H54 (cell line): ENCODE results near the gene ENOSF1.

ENCODE experiments used
- DNase-seq: peaks from one replicate; pipeline ENCODE4 v3.0.0; 2011; ENCODE audit warnings: low spot score, mixed read lengths; ENCODE audit not compliant: insufficient read length
- FAIRE-seq: peaks from 3 replicates; lab custom pipeline; 2011; peaks lifted over from hg19 to GRCh38; lab: Jason Lieb, UNC
- POLR2A ChIP-seq: IDR thresholded peaks from 2 replicates; pipeline ENCODE4 v1.6.1; 2011; ENCODE audit warnings: low read depth, mild to moderate bottlenecking, low read length

ENOSF1 gene

DNA sequence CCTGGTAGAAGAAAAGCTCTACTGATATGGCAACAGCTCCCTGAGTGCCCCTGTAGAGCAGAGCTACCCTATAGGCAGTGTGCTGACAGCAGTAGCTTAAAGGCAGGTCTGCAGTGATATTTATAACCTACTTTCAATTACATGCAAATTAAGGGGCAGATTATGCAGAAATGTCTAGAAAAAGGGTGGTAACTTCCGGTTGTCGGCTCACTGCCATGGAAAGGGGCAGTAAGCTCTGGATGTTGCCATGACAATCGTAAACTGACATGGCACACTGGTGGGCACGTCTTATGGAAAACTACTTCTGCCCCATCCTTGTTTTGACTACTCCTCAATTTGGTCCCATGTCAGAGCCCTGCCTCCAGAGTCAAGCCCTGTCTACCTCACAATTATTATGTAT lies 57.8 kb downstream of the ENOSF1 start:
- DNase-seq, result no peak
- TF ChIP-seq POLR2A, result no peak

GRCh38 chr18:653512-653911 lies 58.9 kb downstream of the ENOSF1 start:
- no peak for TF ChIP-seq POLR2A
- FAIRE-seq (no peak), DNase-seq (no peak)

More for the DNA sequence above, 57.8 kb downstream of the ENOSF1 start:
- FAIRE-seq, result no peak

- no peak for DNase-seq
- FAIRE-seq, result no peak
- TF ChIP-seq POLR2A, result no peak
Measured at GRCh38 chr18:652131-652530, 60.3 kb downstream of the ENOSF1 start.

DNA sequence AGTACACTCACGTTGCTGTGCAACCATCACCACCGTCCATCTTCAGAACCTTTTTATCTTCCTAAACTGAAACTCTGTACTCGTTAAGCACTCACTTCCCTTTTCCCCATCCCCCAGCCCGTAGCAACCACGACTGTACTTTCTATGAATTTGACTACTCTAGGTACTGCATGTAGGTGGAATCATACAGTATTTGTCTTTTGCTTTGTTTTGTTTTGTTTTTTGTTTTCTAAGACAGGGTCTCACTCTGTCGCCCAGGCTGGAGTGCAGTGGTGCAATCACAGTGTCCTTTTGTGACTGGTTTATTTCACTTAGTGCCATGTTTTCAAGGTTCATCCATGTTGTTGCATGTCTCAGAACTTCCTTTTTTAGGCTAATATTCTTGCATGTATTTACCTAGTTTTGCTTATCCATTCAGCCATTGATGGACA lies 62.0 kb downstream of the ENOSF1 start:
- TF ChIP-seq POLR2A, result no peak
- no peak for FAIRE-seq
- no peak for DNase-seq

DNA sequence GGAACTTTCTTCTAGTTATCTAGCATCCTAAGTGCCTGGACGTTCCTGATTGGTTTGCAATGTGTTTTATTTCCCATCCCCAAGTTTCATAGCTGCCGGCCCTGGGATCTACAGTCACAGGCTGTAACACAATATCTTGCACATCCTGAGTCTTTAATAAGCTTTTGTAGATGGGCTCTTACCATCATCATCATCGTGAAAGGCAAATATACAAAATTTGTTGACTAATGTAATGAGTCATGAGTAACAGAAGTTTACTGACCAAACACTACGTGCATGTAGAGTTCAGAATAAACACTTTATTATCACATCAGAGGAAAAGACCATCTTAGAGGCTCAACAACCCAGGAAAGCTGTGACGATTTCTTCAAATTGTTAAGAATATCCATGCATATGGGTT lies 63.1 kb downstream of the ENOSF1 start:
- TF ChIP-seq POLR2A, result no peak
- FAIRE-seq (peak; percentile 38), DNase-seq (no peak)

DNA sequence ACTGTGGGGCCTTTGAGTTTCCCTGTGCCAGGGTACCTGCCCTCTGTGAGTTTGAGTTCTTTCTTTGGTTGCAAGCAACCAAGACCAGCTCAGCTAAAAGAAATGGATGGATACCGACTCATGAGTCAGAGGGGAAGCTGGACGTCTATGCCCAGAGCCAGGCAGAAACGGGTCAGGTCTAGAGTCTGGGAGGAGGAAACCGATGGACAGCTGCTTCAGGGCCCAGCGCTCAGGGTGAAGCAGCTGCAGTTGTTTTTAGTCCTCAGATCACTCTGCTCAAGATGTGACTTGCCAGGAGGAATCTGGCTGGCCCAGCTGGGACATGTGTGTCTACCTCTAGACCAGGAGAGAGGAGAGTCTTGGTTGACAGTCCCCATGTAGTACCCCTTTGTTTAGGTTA lies 65.1 kb downstream of the ENOSF1 start:
- FAIRE-seq, result no peak
- TF ChIP-seq POLR2A, result no peak
- DNase-seq, result no peak

DNA sequence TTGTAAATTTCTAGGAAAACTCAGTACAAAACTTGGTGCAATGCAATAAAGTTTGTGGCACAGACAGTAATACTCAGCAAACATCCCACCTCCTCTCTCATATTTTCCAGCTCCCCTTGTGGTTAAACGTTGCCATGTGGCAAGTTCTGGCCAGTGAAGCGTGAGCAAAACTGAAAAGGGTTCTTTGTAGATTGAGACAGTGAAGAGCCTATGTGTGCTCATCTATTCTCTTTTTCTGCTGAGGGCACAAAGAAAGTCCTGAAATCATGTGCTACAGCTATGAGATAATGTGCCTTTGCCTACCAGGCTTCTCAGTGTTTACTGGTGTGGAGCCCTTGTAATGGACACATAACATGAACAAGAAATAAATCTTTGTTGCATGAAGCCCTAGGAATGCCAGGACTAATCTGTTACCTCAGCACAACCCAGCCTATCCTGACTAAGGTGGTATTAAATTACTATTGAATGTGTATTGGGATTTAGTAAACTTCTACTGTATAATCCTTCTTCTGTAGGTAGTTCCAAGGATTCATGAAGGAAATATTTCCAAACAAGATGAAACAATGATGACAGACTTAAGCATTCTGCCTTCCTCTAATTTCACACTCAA lies 67.9 kb downstream of the ENOSF1 start:
- FAIRE-seq (no peak), DNase-seq (no peak)
- no peak for TF ChIP-seq POLR2A

DNA sequence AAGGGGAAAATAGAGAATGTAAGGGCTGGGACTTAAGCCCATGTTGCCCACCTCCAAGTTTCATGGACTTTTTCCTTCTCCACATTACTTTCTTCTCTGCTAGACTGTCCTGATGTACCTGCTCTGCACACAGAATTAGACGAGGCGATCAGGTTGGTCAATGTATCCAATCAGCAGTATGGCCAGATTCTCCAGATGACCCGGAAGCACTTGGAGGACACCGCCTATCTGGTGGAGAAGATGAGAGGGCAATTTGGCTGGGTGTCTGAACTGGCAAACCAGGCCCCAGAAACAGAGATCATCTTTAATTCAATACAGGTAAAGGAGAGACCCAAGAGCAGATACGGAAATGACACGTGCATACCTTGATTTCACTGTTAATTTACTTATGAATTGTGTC lies 71.2 kb downstream of the ENOSF1 start:
- no peak for FAIRE-seq
- no peak for DNase-seq
- no peak for TF ChIP-seq POLR2A

DNA sequence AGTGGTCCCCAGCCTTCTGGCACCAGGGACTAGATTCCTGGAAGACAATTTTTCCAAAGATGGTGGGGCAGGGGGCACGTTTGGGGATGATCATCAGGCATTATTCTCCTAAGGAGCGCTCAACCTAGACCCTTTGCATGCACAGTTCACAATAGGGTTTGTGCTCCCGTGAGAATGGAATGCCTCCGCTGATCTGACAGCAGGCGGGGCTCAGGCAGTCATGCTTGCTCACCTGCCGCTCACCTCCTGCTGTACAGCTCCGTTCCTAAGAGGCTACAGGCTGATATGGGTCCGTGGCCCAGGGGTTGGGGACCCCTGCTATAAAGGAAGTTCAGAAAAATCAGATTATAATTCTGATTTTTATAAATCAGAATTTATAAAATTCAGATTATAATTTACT lies 77.3 kb downstream of the ENOSF1 start:
- FAIRE-seq (no peak), DNase-seq (no peak)
- TF ChIP-seq POLR2A, result no peak

DNA sequence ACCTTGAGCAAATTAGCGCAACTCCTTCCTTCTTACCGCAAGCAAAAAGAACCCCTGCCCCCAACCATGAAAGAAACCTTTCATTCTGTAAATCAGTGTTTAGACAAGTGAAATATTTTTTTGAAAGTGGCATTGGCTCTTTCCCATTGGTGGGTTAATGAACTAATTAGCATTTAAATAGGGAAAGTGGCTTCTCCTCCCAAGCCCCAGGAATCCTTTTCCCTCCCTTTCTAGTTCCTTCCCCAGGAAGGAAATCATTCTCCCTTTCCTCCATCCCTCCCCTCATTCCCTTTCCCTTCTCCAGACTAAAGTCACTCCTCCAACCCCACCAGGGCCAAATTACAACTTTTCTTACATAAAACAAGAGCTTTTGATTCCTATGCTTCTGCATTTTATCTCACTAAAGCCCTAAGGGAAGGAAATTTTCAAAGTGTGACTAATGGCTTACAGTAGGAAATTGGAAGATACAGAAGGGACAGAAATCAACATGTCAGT lies 77.8 kb downstream of the ENOSF1 start:
- FAIRE-seq (no peak), DNase-seq (no peak)
- no peak for TF ChIP-seq POLR2A

GRCh38 chr18:631560-631959 lies 80.9 kb downstream of the ENOSF1 start:
- no peak for TF ChIP-seq POLR2A
- no peak for FAIRE-seq
- DNase-seq, result no peak

DNA sequence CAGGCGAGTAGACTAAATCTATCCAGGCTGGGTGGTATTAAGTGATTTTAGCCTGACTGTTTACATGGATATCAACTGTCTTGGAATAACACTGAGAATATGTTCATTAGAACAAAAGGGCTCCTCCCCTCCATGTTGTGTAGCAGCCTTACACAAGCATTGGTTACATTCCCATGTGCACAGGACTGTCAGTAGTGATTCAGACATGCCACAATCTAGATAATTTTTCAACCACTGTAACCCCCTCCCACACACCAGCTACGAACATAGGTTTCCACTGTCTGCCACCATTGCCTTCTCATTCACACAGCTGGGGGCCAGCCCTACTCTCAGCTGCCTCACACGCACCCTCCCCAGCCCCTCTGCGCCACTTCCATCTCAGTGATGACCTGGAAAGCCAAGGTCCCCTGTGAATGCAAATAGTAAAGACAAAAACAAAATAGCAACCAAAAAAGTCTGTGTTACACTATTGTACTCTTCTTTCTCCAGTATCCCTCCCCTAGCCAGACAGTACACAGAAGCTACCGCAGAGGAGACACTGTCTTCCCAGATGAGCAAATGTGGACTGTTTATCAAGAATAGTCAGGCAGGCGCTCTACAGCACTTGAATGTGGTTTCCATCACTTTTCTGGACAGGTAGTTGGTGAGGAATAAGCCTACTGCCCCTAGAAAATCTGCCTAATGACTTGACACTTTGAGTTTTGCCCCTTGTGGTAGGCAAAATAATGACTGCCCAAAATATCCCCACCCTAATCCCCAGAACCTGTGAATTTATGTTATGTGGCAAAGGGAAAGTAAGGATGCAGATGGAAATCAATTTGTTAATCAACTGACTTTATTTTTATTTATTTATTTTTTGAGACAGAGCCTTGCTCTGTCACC lies 82.9 kb downstream of the ENOSF1 start:
- DNase-seq (no peak), FAIRE-seq (no peak)
- no peak for TF ChIP-seq POLR2A

- FAIRE-seq, result no peak
- no peak for DNase-seq
- no peak for TF ChIP-seq POLR2A
Measured at GRCh38 chr18:627231-627630, 85.2 kb downstream of the ENOSF1 start.

GRCh38 chr18:623761-624620 lies 88.4 kb downstream of the ENOSF1 start:
- DNase-seq (peak; percentile 30), FAIRE-seq (no peak)
- no peak for TF ChIP-seq POLR2A

DNA sequence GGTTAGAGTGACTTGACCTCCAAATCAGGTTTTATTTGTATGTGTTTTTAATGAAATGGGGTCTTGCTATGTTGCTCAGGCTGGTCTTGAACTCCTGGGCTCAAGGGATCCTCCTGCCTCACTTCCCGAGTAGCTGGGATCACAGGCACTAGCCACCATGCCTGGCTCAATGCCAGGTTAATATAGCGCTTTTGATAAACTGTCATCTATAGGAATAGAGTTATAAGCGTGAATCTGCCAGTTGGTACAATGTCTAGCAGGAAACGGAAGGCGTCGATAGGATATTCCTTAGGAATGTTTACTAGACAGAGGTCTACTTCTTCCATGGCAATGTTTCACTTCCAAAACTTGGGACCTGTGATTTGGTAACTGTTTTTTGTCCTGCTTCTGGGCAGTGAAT lies 90.1 kb downstream of the ENOSF1 start:
- no peak for DNase-seq
- TF ChIP-seq POLR2A, result no peak
- no peak for FAIRE-seq
